A673 (cell line): ENCODE results near the gene F11. TPM values are rescaled to one million over a fixed set of nuclear protein-coding genes. Genes with fewer than 3 reads are reported as not detected.
"Not testable (repeated sequence)": the region's sequence is repeated elsewhere in the genome, so short reads cannot be mapped to it uniquely, and the experiment has no call there.

Experiments
- BruUV-seq: library from RNA; stranded (reverse); fragments of 400-500 nt; replicated peaks from 2 replicates; lab custom pipeline; 2021; lab: Mats Ljungman, UMichigan
- CTCF ChIA-PET: fragments of 300-600 bp; sonication (Branson Sonifier 250); formaldehyde crosslinking; loops from one replicate; lab custom pipeline; 2022; ENCODE audit warnings: antibody characterized with exemption; lab: Charles Lee
- POLR2A ChIA-PET: fragments of 300-600 bp; sonication (Branson Sonifier 250); formaldehyde crosslinking; loops from one replicate; lab custom pipeline; 2022; ENCODE audit warnings: antibody characterized with exemption; ENCODE audit not compliant: low non-redundant PET; lab: Charles Lee
- DNase-seq: peaks from one replicate; pipeline ENCODE4 v3.0.0-alpha.2; 2015; ENCODE audit warnings: low spot score
- H3K27ac ChIP-seq: fragments of 200-600 bp; sonication (generic); 2 replicates; pipeline ENCODE4 v1.5.1; 2016; ENCODE audit warnings: mixed run types, low read depth, mild to moderate bottlenecking, mixed read lengths, antibody characterized with exemption, low read length; ENCODE audit not compliant: poor library complexity, severe bottlenecking
- H3K27me3 ChIP-seq: fragments of 200-600 bp; sonication (generic); replicated peaks from 2 replicates; pipeline ENCODE4 v1.6.1; 2017; ENCODE audit warnings: mixed run types, low read depth, mild to moderate bottlenecking, mixed read lengths, antibody characterized with exemption, low read length; ENCODE audit not compliant: insufficient read depth, poor library complexity
- H3K36me3 ChIP-seq: fragments of 200-600 bp; sonication (generic); 2 replicates; pipeline ENCODE4 v1.6.1; 2016; ENCODE audit warnings: mixed run types, mild to moderate bottlenecking, mixed read lengths, antibody characterized with exemption, low read length; ENCODE audit not compliant: insufficient read depth, poor library complexity, severe bottlenecking
- H3K4me1 ChIP-seq: fragments of 200-600 bp; sonication (generic); 2 replicates; pipeline ENCODE4 v1.6.1; 2017; ENCODE audit warnings: mixed run types, mild to moderate bottlenecking, mixed read lengths, antibody characterized with exemption, low read length; ENCODE audit not compliant: insufficient read depth, poor library complexity, severe bottlenecking
- H3K4me3 ChIP-seq: fragments of 200-600 bp; sonication (generic); 2 replicates; pipeline ENCODE4 v1.5.1; 2016; ENCODE audit warnings: low read depth, mixed run types, mild to moderate bottlenecking, mixed read lengths, low read length; ENCODE audit not compliant: poor library complexity, severe bottlenecking
- H3K9me3 ChIP-seq: fragments of 200-600 bp; sonication (generic); 2 replicates; pipeline ENCODE4 v1.6.1; 2016; ENCODE audit warnings: mixed run types, low read depth, mild to moderate bottlenecking, mixed read lengths, antibody characterized with exemption, low read length; ENCODE audit not compliant: poor library complexity, severe bottlenecking
- CTCF ChIP-seq: fragments of 300-800, 200-600 bp; sonication (generic); conservative IDR thresholded peaks from 2 replicates; pipeline ENCODE4 v1.5.1; 2017; ENCODE audit warnings: low read depth, mild to moderate bottlenecking, antibody characterized with exemption, low read length, moderate library complexity, mixed read lengths
- EZH2 ChIP-seq: fragments of 200-600 bp; sonication (generic); IDR thresholded peaks from 2 replicates; pipeline ENCODE4 v1.6.1; 2017; ENCODE audit warnings: borderline replicate concordance, low read depth, mild to moderate bottlenecking, mixed read lengths, antibody characterized with exemption, low read length; ENCODE audit not compliant: poor library complexity, severe bottlenecking
- intact Hi-C: fragments of 100-400 bp; cut with micrococcal nuclease; formaldehyde crosslinking; loops from one replicate; pipeline ENCODE4 v1.10.0; 2022; ENCODE audit not compliant: unreplicated experiment
- total RNA-seq: library from RNA; stranded (reverse); gene quantifications from 2 replicates; pipeline ENCODE4 v1.2.3, GENCODE V29; 2021

F11 gene
- total RNA-seq, 1 experiment from 2014 or later, result 0.24 TPM

GRCh38 chr4:186264660-186265059 lies 1.3 kb upstream of the F11 start:
- no peak for DNase-seq
- Histone ChIP-seq H3K4me1 (peaks cover 19% of the 10 kb centered on the region), H3K27me3 (no peaks in the 10 kb centered on the region), H3K36me3 (no peaks in the 10 kb centered on the region), H3K9me3 (no peaks in the 10 kb centered on the region), H3K4me3 (no peak overlapping the region), H3K27ac (no peak overlapping the region)
- CTCF ChIA-PET, result no interaction called here
- TF ChIP-seq EZH2, result no peak
- TF ChIP-seq CTCF, result no peak
- intact Hi-C loops, result no loop called here
- BruUV-seq, result no TSS peak
- POLR2A ChIA-PET, result interaction anchor here (0.7 kb wide), 1 partner anchor 74 kb away, joined by 21 read pairs; no protein-coding TSS in a partner anchor

GRCh38 chr4:186265250-186265649 lies 739 bp upstream of the F11 start:
- CTCF ChIA-PET, H3K27ac ChIP-seq, DNase-seq, intact Hi-C loops, H3K9me3 ChIP-seq, BruUV-seq, H3K36me3 ChIP-seq, H3K4me3 ChIP-seq, H3K27me3 ChIP-seq: not testable (repeated sequence)
- POLR2A ChIA-PET, result interaction anchor here (0.7 kb wide), 1 partner anchor 73 kb away, joined by 21 read pairs; no protein-coding TSS in a partner anchor
- peaks cover 19% of the 10 kb centered on the region for H3K4me1 ChIP-seq

DNA sequence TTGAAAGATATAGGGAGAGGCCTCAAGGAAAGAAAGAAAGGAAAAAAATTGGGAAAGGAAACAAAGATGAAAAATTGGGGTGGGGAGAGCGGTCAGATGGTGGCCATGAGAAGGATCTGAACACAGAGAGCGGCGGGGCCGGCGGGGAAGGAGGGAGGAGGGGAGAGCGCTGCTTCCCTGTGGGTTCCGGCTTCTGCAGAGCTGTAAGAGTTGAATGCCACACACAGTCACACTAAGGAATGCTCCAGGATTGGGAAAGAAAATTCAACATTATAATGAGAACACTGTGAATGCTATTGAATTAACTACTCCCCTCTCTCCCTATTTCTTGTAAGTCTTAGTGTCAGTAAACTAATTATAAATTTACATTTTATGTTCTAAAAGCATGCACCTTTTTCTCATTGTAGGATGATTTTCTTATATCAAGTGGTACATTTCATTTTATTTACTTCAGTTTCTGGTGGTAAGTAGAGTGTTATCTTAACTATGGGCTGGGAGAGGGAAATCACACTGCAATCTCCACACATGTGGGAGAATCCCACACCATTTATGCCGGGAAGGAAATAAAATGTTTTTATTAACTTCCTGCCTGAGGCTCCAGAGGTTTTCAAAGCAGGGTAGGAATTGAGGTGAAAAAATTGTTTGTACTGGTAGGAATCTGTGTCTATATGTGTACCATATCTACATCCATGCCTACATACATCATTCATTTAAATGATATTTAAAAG lies 904 bp downstream of the F11 start:
- POLR2A ChIA-PET, result interaction anchor here (0.6 kb wide), 1 partner anchor 261 kb away, joined by 3 read pairs; no protein-coding TSS in a partner anchor
- intact Hi-C loops, result no loop called here
- Histone ChIP-seq H3K4me1 (peaks cover 19% of the 10 kb centered on the region), H3K27ac (peak overlapping the region; percentile 79), H3K36me3 (no peaks in the 10 kb centered on the region), H3K9me3 (no peaks in the 10 kb centered on the region), H3K4me3 (peak overlapping the region; percentile 37), H3K27me3 (no peaks in the 10 kb centered on the region)
- DNase-seq, result peak; percentile 67
- CTCF ChIA-PET, result no interaction called here
- TF ChIP-seq EZH2 (no peak), CTCF (no peak)
- no TSS peak for BruUV-seq
